Suprapubic skin (tissue), 4 donors: Measurements from ENCODE around the gene SMAD7.

Experiments used
- EP300 ChIP-seq: sonication (generic); formaldehyde crosslinking; IDR thresholded peaks from one replicate; pipeline ENCODE4 v1.6.1; 2017; ENCODE audit warnings: antibody characterized with exemption
- POLR2A ChIP-seq, 2 donors: fragments of 450-650 bp; IDR thresholded peaks; one replicate each; pipeline ENCODE4 v1.6.1; 2017; ENCODE audit warnings: antibody characterized with exemption in 2 of 2, mild to moderate bottlenecking in 2 of 2, moderate library complexity in 2 of 2
- POLR2AphosphoS5 ChIP-seq, 3 donors: sonication (generic); formaldehyde crosslinking; IDR thresholded peaks; one replicate each; pipeline ENCODE4 v1.6.1; 2017; ENCODE audit warnings: antibody characterized with exemption in 3 of 3
- TF ChIP-seq, protein P1 (sequence below), 2 donors: fragments of 200-600 bp in 1 of 2; fragments of 450-650 bp in 1 of 2; sonication (generic) in 1 of 2; IDR thresholded peaks; one replicate each; pipeline ENCODE4 v1.5.1; 2016 to 2019; ENCODE audit warnings: antibody characterized with exemption in 2 of 2, mild to moderate bottlenecking in 1 of 2, moderate library complexity in 1 of 2

- TF ChIP-seq POLR2A (IDR thresholded peaks at IDR 0.05) (no peak), POLR2AphosphoS5 (IDR thresholded peaks at IDR 0.05) (no peak), EP300 (no peak)
- TF ChIP-seq, protein P1, sequence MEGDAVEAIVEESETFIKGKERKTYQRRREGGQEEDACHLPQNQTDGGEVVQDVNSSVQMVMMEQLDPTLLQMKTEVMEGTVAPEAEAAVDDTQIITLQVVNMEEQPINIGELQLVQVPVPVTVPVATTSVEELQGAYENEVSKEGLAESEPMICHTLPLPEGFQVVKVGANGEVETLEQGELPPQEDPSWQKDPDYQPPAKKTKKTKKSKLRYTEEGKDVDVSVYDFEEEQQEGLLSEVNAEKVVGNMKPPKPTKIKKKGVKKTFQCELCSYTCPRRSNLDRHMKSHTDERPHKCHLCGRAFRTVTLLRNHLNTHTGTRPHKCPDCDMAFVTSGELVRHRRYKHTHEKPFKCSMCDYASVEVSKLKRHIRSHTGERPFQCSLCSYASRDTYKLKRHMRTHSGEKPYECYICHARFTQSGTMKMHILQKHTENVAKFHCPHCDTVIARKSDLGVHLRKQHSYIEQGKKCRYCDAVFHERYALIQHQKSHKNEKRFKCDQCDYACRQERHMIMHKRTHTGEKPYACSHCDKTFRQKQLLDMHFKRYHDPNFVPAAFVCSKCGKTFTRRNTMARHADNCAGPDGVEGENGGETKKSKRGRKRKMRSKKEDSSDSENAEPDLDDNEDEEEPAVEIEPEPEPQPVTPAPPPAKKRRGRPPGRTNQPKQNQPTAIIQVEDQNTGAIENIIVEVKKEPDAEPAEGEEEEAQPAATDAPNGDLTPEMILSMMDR (IDR thresholded peaks at IDR 0.05), result no peak
Observed at GRCh38 chr18:48959551-48959920, 8.8 kb upstream of the SMAD7 start.
